SK-N-SH treated with all-trans-retinoic acid at 6 μM for 48 hours (cell line): ENCODE measurements around the gene SCLT1.

Experiments used
- ATAC-seq: fragments of 200-7000 bp; cut with Tn5 transposase; 3 replicates; pipeline ENCODE4 v1.9.1; 2020; ENCODE audit warnings: mild to moderate bottlenecking, moderate library complexity
- ARNTL ChIP-seq: fragments of 450-650 bp; formaldehyde crosslinking; IDR thresholded peaks from 2 replicates; pipeline ENCODE4 v1.5.0; 2020; ENCODE audit warnings: low read depth, mild to moderate bottlenecking, moderate library complexity, borderline replicate concordance
- BACH2 ChIP-seq: fragments of 250-450 bp; sonication (Bioruptor Pico); IDR thresholded peaks from 2 replicates; pipeline ENCODE4 v1.9.0; 2021; ENCODE audit warnings: mild to moderate bottlenecking, borderline replicate concordance
- CSDC2 ChIP-seq: fragments of 250-450 bp; sonication (Bioruptor Pico); IDR thresholded peaks from 2 replicates; pipeline ENCODE4 v1.5.0; 2020; ENCODE audit warnings: mild to moderate bottlenecking, moderate library complexity
- CSRNP3 ChIP-seq: fragments of 250-450 bp; sonication (Bioruptor Pico); IDR thresholded peaks from 2 replicates; pipeline ENCODE4 v1.5.1; 2021; ENCODE audit warnings: mild to moderate bottlenecking, moderate library complexity
- ESRRG ChIP-seq: fragments of 250-450 bp; sonication (Bioruptor Pico); IDR thresholded peaks from 2 replicates; pipeline ENCODE4 v1.6.1; 2021; ENCODE audit warnings: mild to moderate bottlenecking
- GLIS3 ChIP-seq: fragments of 250-450 bp; sonication (Bioruptor Pico); IDR thresholded peaks from 2 replicates; pipeline ENCODE4 v1.5.0; 2020; ENCODE audit warnings: mild to moderate bottlenecking, moderate library complexity
- ISL1 ChIP-seq: fragments of 250-450 bp; sonication (Bioruptor Pico); IDR thresholded peaks from 2 replicates; pipeline ENCODE4 v2.1.2; 2022; ENCODE audit warnings: mild to moderate bottlenecking, moderate library complexity
- OSR1 ChIP-seq: fragments of 250-450 bp; sonication (Bioruptor Pico); IDR thresholded peaks from 2 replicates; pipeline ENCODE4 v1.8.0; 2022; ENCODE audit warnings: moderate library complexity, mild to moderate bottlenecking, inconsistent platforms
- PPARA ChIP-seq: fragments of 250-450 bp; sonication (Bioruptor Pico); IDR thresholded peaks from 2 replicates; pipeline ENCODE4 v1.5.0; 2020; ENCODE audit warnings: mild to moderate bottlenecking, borderline replicate concordance
- RARB ChIP-seq: fragments of 250-450 bp; sonication (Bioruptor Pico); IDR thresholded peaks from 2 replicates; pipeline ENCODE4 v1.8.0; 2021; ENCODE audit warnings: mild to moderate bottlenecking, moderate library complexity
- SNAI2 ChIP-seq: fragments of 250-450 bp; sonication (Bioruptor Pico); IDR thresholded peaks from 2 replicates; pipeline ENCODE4 v1.5.0; 2020; ENCODE audit warnings: mild to moderate bottlenecking, moderate library complexity
- TCF4 ChIP-seq: fragments of 250-450 bp; sonication (Bioruptor Pico); IDR thresholded peaks from 2 replicates; pipeline ENCODE4 v1.8.0; 2021; ENCODE audit warnings: mild to moderate bottlenecking, moderate library complexity, borderline replicate concordance
- TOX ChIP-seq: fragments of 250-450 bp; sonication (Bioruptor Pico); IDR thresholded peaks from 2 replicates; pipeline ENCODE4 v1.8.0; 2021; ENCODE audit warnings: mild to moderate bottlenecking, moderate library complexity, borderline replicate concordance
- TSHZ2 ChIP-seq: fragments of 250-450 bp; sonication (Bioruptor Pico); IDR thresholded peaks from 2 replicates; pipeline ENCODE4 v1.5.0; 2020; ENCODE audit warnings: mild to moderate bottlenecking, moderate library complexity
- ZFP3 ChIP-seq: fragments of 250-450 bp; sonication (Bioruptor Pico); IDR thresholded peaks from 2 replicates; pipeline ENCODE4 v1.5.0; 2020; ENCODE audit warnings: mild to moderate bottlenecking, moderate library complexity
- ZFP30 ChIP-seq: fragments of 450-650 bp; formaldehyde crosslinking; IDR thresholded peaks from 2 replicates; pipeline ENCODE4 v1.5.0; 2022; ENCODE audit warnings: mild to moderate bottlenecking, moderate library complexity
- ZNF565 ChIP-seq: fragments of 450-650 bp; formaldehyde crosslinking; conservative IDR thresholded peaks from 2 replicates; pipeline ENCODE4 v1.5.0; 2020; ENCODE audit warnings: low read depth, mild to moderate bottlenecking, moderate library complexity
- ZNF70 ChIP-seq: fragments of 450-650 bp; formaldehyde crosslinking; IDR thresholded peaks from 2 replicates; pipeline ENCODE4 v1.5.0; 2020; ENCODE audit warnings: mild to moderate bottlenecking, moderate library complexity
- ZNF8 ChIP-seq: fragments of 450-650 bp; formaldehyde crosslinking; IDR thresholded peaks from 2 replicates; pipeline ENCODE4 v1.5.0; 2020; ENCODE audit warnings: mild to moderate bottlenecking, moderate library complexity
- TF ChIP-seq, protein P1 (sequence below): fragments of 250-450 bp; sonication (Bioruptor Pico); IDR thresholded peaks from 2 replicates; pipeline ENCODE4 v1.8.0; 2020; ENCODE audit warnings: mild to moderate bottlenecking, moderate library complexity, borderline replicate concordance

SCLT1 gene

GRCh38 chr4:128871948-128872347 lies 221.4 kb downstream of the SCLT1 start:
- TF ChIP-seq, protein P1, sequence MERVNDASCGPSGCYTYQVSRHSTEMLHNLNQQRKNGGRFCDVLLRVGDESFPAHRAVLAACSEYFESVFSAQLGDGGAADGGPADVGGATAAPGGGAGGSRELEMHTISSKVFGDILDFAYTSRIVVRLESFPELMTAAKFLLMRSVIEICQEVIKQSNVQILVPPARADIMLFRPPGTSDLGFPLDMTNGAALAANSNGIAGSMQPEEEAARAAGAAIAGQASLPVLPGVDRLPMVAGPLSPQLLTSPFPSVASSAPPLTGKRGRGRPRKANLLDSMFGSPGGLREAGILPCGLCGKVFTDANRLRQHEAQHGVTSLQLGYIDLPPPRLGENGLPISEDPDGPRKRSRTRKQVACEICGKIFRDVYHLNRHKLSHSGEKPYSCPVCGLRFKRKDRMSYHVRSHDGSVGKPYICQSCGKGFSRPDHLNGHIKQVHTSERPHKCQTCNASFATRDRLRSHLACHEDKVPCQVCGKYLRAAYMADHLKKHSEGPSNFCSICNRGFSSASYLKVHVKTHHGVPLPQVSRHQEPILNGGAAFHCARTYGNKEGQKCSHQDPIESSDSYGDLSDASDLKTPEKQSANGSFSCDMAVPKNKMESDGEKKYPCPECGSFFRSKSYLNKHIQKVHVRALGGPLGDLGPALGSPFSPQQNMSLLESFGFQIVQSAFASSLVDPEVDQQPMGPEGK (CRISPR knock-in tag), result no peak
- TF ChIP-seq CSDC2 (CRISPR knock-in tag) (no peak), TSHZ2 (CRISPR knock-in tag) (no peak), ARNTL (CRISPR knock-in tag) (no peak), PPARA (CRISPR knock-in tag) (no peak), CSRNP3 (CRISPR knock-in tag) (no peak), ZNF565 (CRISPR knock-in tag) (no peak), ZFP30 (no peak), BACH2 (no peak), TOX (no peak), ZNF8 (no peak), RARB (CRISPR knock-in tag) (no peak), SNAI2 (CRISPR knock-in tag) (no peak), ZFP3 (CRISPR knock-in tag) (no peak), ESRRG (CRISPR knock-in tag) (no peak), GLIS3 (CRISPR knock-in tag) (no peak), ISL1 (CRISPR knock-in tag) (no peak)
- ATAC-seq, result peak; percentile 56

DNA sequence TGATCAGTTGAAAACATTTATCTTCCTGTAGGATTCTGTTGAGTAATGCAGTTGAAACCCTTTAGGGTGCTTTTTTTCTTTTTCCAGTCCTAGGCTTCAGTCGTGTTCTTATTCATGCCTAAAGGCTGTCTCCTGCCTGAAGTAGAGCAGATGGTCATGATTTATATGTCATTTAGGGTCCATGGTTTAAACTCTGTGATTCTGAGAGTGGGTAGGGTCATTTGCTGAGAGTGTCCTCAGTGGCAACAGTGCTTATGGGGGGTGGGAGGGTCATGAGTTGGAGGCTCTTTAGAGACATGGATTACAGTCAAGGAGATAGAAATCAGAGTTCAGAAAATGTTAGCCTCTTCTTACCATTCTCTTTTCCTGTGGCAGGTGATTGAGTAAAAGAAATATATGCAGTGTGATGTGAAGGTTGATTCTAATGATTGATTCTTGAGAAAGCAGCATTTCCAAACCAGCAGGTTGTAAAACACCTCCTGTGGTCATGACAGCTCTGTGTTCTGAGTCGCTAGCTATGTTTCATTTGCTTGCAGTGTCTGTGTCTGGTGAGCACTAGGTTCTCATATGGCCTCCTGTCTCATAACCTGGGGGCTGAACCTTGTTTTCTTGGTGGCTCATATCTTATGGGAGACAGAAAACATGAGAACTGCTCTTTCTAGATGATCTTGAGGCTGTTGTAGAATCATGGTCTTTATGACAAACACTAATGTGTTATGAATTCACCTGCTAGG lies 223.4 kb downstream of the SCLT1 start:
- ATAC-seq, result no peak
- TF ChIP-seq, protein P1 (CRISPR knock-in tag), result no peak
- no peak for TF ChIP-seq ZFP3 (CRISPR knock-in tag)
- TF ChIP-seq TCF4 (CRISPR knock-in tag), result no peak
- no peak for TF ChIP-seq OSR1 (CRISPR knock-in tag)
- no peak for TF ChIP-seq CSDC2 (CRISPR knock-in tag)
- TF ChIP-seq ISL1 (CRISPR knock-in tag), result no peak
- TF ChIP-seq ESRRG (CRISPR knock-in tag), result no peak
- no peak for TF ChIP-seq GLIS3 (CRISPR knock-in tag)
- TF ChIP-seq RARB (CRISPR knock-in tag), result no peak
- TF ChIP-seq ZNF565 (CRISPR knock-in tag), result no peak
- no peak for TF ChIP-seq ZNF70
- TF ChIP-seq CSRNP3 (CRISPR knock-in tag), result no peak
- no peak for TF ChIP-seq TSHZ2 (CRISPR knock-in tag)
